ENCODE results near the gene WDR6. TPM values are rescaled to one million over a fixed set of nuclear protein-coding genes. Genes with fewer than 3 reads are reported as not detected.

The WDR6 gene
- total and polyA plus RNA-seq, 8 donors = 156 to 217 (median 183) TPM

DNA sequence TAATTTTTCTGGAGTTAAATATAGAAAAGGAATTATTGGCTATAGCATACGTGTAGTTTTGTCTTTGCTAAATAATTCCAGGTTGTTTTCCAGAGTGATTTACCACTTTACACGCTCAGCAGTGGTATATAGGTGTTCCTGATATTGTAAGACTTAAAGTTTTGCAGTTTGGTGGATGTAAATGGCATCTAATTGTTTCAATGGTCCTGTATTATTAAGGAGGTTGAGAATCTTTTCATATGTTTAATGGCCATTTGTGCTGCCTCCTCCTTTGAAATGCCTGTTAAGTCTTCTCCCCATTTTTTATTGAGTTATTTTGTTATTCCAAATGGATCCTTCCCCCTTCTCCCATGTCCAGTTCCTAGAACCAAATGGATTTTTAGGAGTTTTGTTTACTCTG lies 43.6 kb upstream of the WDR6 start:
- intact Hi-C loops (cut with DNase I) = no loop called here
- Histone ChIP-seq H3K36me3 (peaks cover 0 to 76% of the 10 kb centered on the region in 2 donors), H3K27ac (no peak overlapping the region), H3K4me1 (no peaks in the 10 kb centered on the region), H3K27me3 (no peaks in the 10 kb centered on the region), H3K4me3 (no peak overlapping the region), H3K9me3 (no peaks in the 10 kb centered on the region)
- DNase-seq (no peak), ATAC-seq (no peak)
- TF ChIP-seq, protein P1, sequence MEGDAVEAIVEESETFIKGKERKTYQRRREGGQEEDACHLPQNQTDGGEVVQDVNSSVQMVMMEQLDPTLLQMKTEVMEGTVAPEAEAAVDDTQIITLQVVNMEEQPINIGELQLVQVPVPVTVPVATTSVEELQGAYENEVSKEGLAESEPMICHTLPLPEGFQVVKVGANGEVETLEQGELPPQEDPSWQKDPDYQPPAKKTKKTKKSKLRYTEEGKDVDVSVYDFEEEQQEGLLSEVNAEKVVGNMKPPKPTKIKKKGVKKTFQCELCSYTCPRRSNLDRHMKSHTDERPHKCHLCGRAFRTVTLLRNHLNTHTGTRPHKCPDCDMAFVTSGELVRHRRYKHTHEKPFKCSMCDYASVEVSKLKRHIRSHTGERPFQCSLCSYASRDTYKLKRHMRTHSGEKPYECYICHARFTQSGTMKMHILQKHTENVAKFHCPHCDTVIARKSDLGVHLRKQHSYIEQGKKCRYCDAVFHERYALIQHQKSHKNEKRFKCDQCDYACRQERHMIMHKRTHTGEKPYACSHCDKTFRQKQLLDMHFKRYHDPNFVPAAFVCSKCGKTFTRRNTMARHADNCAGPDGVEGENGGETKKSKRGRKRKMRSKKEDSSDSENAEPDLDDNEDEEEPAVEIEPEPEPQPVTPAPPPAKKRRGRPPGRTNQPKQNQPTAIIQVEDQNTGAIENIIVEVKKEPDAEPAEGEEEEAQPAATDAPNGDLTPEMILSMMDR (IDR thresholded peaks at IDR 0.05) = no peak

DNA sequence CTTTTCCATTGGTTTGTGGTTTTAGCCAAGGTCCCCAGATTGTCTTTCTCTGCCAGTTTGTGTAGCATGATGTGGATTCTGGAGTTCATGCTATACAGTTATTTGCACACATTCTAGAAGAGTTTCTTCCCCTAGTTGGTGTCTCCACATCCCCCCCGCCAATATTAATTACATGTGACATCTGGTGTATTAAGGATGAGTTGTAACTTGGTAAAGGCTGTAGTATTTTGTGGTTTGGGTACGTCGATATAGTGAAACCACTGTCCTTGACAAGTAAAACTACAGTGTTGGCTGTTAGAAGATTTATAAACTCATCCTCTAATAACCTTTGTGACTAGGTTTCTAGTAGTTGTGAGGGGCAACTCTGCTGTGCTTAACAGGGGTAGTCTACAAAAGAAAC lies 40.8 kb upstream of the WDR6 start:
- H3K36me3 ChIP-seq = peaks cover 0 to 93% of the 10 kb centered on the region in 2 donors
- ATAC-seq = no peak

DNA sequence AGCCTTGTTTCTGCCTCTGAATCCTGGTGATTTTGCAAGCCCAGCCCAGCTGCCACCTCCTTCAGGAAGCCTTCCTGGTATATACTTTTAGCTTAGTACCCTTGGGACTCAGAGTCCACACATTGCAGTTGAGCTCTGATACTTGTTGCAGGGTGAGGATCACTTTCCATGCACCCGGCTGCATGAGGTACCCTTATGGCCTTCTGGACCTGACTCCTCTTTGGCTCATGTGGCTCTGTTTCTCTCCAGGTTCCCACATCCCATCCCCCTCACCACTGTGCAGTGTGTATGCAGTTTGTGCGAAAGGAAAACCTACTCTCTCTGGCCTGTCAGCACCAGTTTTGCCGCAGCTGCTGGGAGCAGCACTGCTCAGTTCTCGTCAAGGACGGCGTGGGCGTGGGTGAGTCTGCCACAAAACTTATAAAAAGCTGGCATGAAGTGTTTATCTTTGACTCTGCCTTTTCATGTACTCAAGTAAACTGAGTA lies 40.3 kb upstream of the WDR6 start:
- peaks cover 0 to 93% of the 10 kb centered on the region in 2 donors for H3K36me3 ChIP-seq
- TF ChIP-seq, protein P1 (IDR thresholded peaks at IDR 0.05) = no peak
- H3K27me3 ChIP-seq = no peaks in the 10 kb centered on the region
- ATAC-seq (peak; percentile 79), DNase-seq (no peak)
- no peaks in the 10 kb centered on the region for H3K4me1 ChIP-seq
- intact Hi-C loops (cut with DNase I) = no loop called here
- H3K27ac ChIP-seq = no peak overlapping the region
- no peak overlapping the region for H3K4me3 ChIP-seq
- no peaks in the 10 kb centered on the region for H3K9me3 ChIP-seq

More for the DNA sequence above, 40.8 kb upstream of the WDR6 start:
- Histone ChIP-seq H3K9me3 (no peaks in the 10 kb centered on the region), H3K27me3 (no peaks in the 10 kb centered on the region), H3K4me1 (no peaks in the 10 kb centered on the region), H3K4me3 (no peak overlapping the region), H3K27ac (no peak overlapping the region)
- no peak for DNase-seq
- TF ChIP-seq, protein P1 (IDR thresholded peaks at IDR 0.05) = no peak
- intact Hi-C loops (cut with DNase I) = no loop called here

DNA sequence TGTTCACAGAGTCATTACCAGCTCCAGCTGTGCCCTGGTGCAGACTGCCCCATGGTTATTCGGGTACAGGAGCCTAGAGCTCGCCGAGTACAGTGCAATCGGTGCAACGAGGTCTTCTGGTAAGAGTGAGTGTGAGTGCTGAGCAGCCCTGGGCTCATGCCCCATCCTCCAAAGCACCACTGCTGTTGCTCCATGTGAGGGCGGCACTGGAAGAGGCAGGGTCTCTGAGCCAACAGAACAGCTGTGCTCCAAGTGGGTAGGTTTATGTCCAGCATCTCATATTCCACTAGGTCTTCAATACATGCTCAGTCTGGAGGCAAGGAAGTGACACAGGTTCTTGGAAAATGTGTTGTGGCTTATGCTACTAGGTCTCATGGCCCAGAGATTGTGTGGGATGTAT lies 36.6 kb upstream of the WDR6 start:
- intact Hi-C loops (cut with DNase I) = no loop called here
- TF ChIP-seq, protein P1 (IDR thresholded peaks at IDR 0.05) = no peak
- Histone ChIP-seq H3K4me1 (no peaks in the 10 kb centered on the region), H3K9me3 (no peaks in the 10 kb centered on the region), H3K4me3 (no peak overlapping the region), H3K27me3 (no peaks in the 10 kb centered on the region), H3K36me3 (peaks cover 0 to 100% of the 10 kb centered on the region in 2 donors), H3K27ac (no peak overlapping the region)
- no peak for ATAC-seq
- no peak for DNase-seq

DNA sequence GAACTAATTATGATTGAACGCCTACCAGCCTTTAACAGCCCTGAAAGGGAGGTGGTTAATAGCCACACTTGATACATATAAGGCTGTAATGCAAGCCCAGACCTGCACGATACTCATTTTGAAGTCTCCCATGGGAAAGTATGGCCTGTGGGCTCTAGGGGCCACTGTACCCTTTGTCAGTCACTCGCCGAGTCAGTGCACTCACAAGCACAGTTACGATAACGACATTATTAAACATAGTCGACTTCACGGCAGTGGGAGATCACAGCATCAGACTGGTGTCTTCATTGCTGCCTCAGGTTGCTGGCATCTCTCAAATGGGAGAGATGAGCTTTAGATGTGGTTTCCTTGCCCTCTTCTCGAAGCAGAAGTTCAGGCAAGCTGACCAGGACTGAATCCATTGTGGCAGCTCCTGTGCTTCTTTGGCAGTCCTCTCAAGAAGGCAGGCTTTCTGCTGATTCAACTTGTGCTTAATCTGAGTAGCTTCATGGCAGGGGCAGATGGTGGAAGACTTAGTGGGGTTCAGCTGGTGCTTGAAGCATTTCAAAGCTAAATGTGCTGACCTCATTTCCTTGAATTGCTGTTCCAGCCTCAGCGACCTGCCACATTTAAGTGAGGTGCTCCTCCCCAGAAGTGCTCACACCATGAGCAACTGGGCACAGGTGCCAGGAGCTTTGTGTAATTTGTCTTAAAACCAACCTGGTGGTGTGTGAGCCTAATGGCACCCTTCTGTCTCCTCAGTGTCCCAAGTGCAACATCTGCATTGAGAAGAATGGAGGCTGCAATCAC lies 32.9 kb upstream of the WDR6 start:
- Histone ChIP-seq H3K4me3 (no peak overlapping the region), H3K9me3 (no peaks in the 10 kb centered on the region), H3K27me3 (no peaks in the 10 kb centered on the region), H3K4me1 (no peaks in the 10 kb centered on the region), H3K36me3 (peaks cover 0 to 98% of the 10 kb centered on the region in 2 donors), H3K27ac (no peak overlapping the region)
- DNase-seq = no peak
- intact Hi-C loops (cut with DNase I) = no loop called here
- TF ChIP-seq, protein P1 (IDR thresholded peaks at IDR 0.05) = no peak
- no peak for ATAC-seq

Data from left lung (tissue), 10 donors.